ENCODE results near the gene ZBTB43.

- TF ChIP-seq GATA2 (IDR thresholded peaks at IDR 0.05; ENCODE audit: low read depth, low read length) (no peak), GATA3 (IDR thresholded peaks at IDR 0.05; ENCODE audit: low read depth, low read length) (no peak)
These were observed 59.9 kb downstream of the ZBTB43 start for GRCh38 chr9:126864771-126865170.

All from SH-SY5Y (cell line).